ENCODE results near the gene NXF2B.
"Not testable (repeated sequence)": the region's sequence is repeated elsewhere in the genome, so short reads cannot be mapped to it uniquely, and the experiment has no call there.

NXF2B gene, protein sequence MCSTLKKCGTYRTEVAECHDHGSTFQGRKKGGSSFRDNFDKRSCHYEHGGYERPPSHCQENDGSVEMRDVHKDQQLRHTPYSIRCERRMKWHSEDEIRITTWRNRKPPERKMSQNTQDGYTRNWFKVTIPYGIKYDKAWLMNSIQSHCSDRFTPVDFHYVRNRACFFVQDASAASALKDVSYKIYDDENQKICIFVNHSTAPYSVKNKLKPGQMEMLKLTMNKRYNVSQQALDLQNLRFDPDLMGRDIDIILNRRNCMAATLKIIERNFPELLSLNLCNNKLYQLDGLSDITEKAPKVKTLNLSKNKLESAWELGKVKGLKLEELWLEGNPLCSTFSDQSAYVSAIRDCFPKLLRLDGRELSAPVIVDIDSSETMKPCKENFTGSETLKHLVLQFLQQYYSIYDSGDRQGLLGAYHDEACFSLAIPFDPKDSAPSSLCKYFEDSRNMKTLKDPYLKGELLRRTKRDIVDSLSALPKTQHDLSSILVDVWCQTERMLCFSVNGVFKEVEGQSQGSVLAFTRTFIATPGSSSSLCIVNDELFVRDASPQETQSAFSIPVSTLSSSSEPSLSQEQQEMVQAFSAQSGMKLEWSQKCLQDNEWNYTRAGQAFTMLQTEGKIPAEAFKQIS

DNA sequence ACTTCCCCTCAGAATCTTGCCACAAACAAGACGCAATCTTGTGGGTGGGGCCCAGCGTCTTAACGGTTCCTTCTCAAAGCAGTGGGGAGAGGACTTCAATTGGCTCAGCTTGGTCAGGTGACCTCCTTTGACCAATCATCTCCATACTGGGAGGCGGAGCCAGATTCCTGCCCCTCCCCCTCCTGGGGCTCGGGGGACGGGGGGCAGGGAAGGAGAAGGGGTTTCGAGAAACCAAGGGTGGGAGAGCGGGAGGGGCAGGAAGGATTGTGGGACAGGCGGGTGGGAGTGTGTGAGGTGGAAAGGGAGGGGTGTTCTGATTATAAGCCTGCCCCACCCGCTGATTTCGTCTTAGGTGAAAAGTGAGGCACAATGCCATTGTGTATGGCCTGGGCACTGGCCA, at the start of gene NXF2B:
NXF2B (minus strand) TSS at position 101 of the 400 bp plus-strand sequence. CDS start 59,972 bp downstream, outside the sequence.
- DNase-seq = not testable (repeated sequence)

- DNase-seq = not testable (repeated sequence)
Observed at GRCh38 chrX:102478765-102479164, 39.0 kb upstream of the NXF2B start.

GRCh38 chrX:102471762-102472220, 32.0 kb upstream of the NXF2B start, which contains the start of gene TCP11X2:
Gene TCP11X2 (minus strand): TSS chrX:102471812.
- not testable (repeated sequence) for DNase-seq

DNA sequence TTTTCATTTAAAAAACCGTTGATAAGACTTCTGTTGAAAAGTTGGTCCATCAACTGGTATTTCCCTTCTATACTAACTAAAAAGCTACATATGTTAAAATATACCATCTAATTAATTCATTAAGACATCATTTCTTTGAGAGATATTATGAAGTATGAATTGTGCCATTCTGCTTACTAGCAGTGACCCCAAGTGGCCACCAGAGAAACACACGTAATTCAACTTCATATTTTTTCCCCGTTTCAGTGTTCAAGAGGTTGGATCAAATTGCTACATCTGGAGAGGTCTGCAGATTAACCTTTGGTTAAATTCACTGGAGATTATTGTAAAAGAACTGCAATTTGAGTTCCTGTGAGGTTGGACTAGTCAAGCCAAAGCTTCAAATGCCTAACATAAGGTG, 30.4 kb upstream of the NXF2B start:
- not testable (repeated sequence) for DNase-seq

DNA sequence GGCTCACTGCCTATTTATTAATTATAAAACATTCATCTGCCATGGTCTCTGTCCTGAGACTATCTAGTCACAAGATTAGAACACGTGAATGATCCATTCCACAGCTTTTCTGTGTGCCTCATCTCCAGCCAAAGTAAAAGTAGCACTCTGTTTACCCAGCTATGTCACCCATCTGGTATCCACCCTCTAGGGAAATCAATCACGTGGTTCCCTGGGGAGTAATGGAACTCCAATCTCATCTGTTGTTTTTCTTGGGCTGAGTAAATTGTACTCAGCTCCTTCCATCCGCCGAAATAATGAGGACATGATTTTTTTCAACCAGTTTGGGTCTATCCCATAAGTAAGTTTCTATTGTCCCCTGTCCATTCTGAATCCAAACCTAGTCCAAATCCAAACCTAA, 18.8 kb upstream of the NXF2B start:
- not testable (repeated sequence) for DNase-seq

- DNase-seq = not testable (repeated sequence)
Observed at GRCh38 chrX:102414493-102414892, 25.3 kb downstream of the NXF2B start.

DNA sequence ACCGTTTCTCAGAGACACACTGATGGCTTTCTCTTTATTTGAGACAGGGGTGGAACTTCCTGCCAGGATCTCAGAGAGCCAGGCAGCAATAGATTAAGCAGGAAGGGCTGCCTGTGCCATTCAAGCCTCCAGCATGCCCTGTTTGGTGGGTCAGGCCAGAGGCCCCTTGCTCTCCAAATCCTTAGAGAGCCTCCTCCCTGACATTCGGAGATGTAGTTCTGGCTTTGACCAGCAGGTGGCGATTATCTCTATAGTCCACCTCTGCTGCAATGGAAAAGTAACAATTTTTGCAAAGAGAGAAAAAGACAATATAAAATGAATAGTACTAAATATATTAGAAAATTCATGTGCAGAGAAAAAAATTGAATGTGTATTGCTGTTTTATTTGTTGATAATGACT, 93.9 kb downstream of the NXF2B start:
- DNase-seq = peak; percentile 74

GRCh38 chrX:102341867-102342266, 97.9 kb downstream of the NXF2B start:
- DNase-seq = no peak

- peak; percentile 5 for DNase-seq
Observed at GRCh38 chrX:102339312-102340298, 100.2 kb downstream of the NXF2B start.

GRCh38 chrX:102338162-102338561, 101.6 kb downstream of the NXF2B start:
- no peak for DNase-seq

Data from CD4-positive, alpha-beta T cell treated with Interleukin-6 for 4 hours (primary cell).